OCI-LY3 (cell line): ENCODE measurements around the gene SSR1.
"Not testable (repeated sequence)": the region's sequence is repeated elsewhere in the genome, so short reads cannot be mapped to it uniquely, and the experiment has no call there.

ENCODE experiments used
- H2AFZ ChIP-seq: fragments of 200-600, 300-600 bp; shearing (Covaris generic); 2 replicates; pipeline ENCODE4 v1.6.0; 2014; ENCODE audit warnings: antibody characterized with exemption, low read depth, low read length
- H3K27ac ChIP-seq: fragments of 200-600, 300-600 bp; sonication (generic); 2 replicates; pipeline ENCODE4 v1.5.1; 2014; ENCODE audit warnings: mild to moderate bottlenecking, low read length, moderate library complexity, mixed read lengths
- H3K27me3 ChIP-seq: fragments of 200-600, 300-600 bp; sonication (generic); 2 replicates; pipeline ENCODE4 v1.6.1; 2014; ENCODE audit warnings: low read depth, low read length, mixed read lengths
- H3K36me3 ChIP-seq: fragments of 200-600, 300-600 bp; sonication (generic); replicated peaks from 2 replicates; pipeline ENCODE3; 2014; ENCODE audit warnings: low read depth, low read length, mixed read lengths
- H3K4me1 ChIP-seq: fragments of 300-600, 200-600 bp; sonication (generic); 2 replicates; pipeline ENCODE4 v1.6.1; 2014; ENCODE audit warnings: low read length, mixed read lengths
- H3K4me2 ChIP-seq: fragments of 200-600, 300-600 bp; sonication (generic); 2 replicates; pipeline ENCODE4 v1.6.1; 2014; ENCODE audit warnings: low read length, mixed read lengths
- H3K4me3 ChIP-seq: fragments of 300-600, 200-600 bp; sonication (generic); 2 replicates; pipeline ENCODE4 v1.5.1; 2014; ENCODE audit warnings: antibody characterized with exemption, mild to moderate bottlenecking, low read length, moderate library complexity
- H3K79me2 ChIP-seq: fragments of 300-600, 200-600 bp; shearing (Covaris generic); 2 replicates; pipeline ENCODE4 v1.6.1; 2014; ENCODE audit warnings: mild to moderate bottlenecking, low read length, mixed read lengths
- H3K9ac ChIP-seq: fragments of 300-600, 200-600 bp; shearing (Covaris generic); 2 replicates; pipeline ENCODE4 v1.6.0; 2014; ENCODE audit warnings: mild to moderate bottlenecking, low read length, moderate library complexity
- H3K9me3 ChIP-seq: fragments of 200-600, 300-600 bp; shearing (Covaris generic); 2 replicates; pipeline ENCODE4 v1.6.1; 2014; ENCODE audit warnings: low read length, mixed read lengths; ENCODE audit not compliant: insufficient read depth
- H4K20me1 ChIP-seq: fragments of 200-600, 300-600 bp; sonication (generic); 2 replicates; pipeline ENCODE4 v1.6.1; 2016; ENCODE audit warnings: low read length, mixed read lengths; ENCODE audit not compliant: insufficient read depth
- EZH2phosphoT487 ChIP-seq: fragments of 200-600 bp; shearing (Covaris generic); IDR thresholded peaks from 2 replicates; pipeline ENCODE4 v1.6.1; 2018; ENCODE audit warnings: antibody characterized with exemption, mixed run types, low read depth
- TF ChIP-seq, protein P1 (sequence below): fragments of 200-600, 300-600 bp; sonication (generic); IDR thresholded peaks from 2 replicates; pipeline ENCODE4 v1.5.1; 2014; ENCODE audit warnings: antibody characterized with exemption, low read length, low read depth

Gene SSR1

GRCh38 chr6:7268816-7269555 is 44.0 kb downstream of the SSR1 start:
- Histone ChIP-seq H2AFZ (no peak overlapping the region), H4K20me1 (no peaks in the 10 kb centered on the region), H3K4me3 (no peak overlapping the region), H3K79me2 (no peaks in the 10 kb centered on the region), H3K4me2 (no peak overlapping the region), H3K27ac (no peak overlapping the region), H3K27me3 (no peaks in the 10 kb centered on the region), H3K9me3 (no peaks in the 10 kb centered on the region), H3K4me1 (no peaks in the 10 kb centered on the region), H3K36me3 (no peaks in the 10 kb centered on the region), H3K9ac (no peak overlapping the region)
- TF ChIP-seq EZH2phosphoT487, result no peak

DNA sequence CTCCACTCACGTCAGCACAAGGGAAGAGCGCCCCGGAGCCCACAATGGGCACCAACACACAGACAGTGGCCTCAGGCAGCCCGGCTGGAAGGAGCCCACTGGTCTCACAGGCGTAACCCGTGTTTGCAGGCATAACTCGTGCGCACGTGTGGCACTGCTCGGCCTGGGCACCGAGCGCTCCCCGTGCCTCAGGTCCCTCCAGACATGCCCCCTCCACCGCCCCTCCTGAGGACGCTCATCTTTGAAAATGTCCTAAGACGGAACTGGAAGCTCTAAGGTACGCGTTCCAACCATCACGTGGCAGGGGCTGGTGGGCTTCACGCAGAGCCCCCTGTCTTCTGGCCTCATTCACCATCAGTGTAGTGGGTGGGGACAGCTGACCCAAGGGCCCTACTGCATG is 44.6 kb downstream of the SSR1 start:
- Histone ChIP-seq H3K27me3 (no peaks in the 10 kb centered on the region), H3K27ac (no peak overlapping the region)
- TF ChIP-seq EZH2phosphoT487, result no peak
- TF ChIP-seq, protein P1, sequence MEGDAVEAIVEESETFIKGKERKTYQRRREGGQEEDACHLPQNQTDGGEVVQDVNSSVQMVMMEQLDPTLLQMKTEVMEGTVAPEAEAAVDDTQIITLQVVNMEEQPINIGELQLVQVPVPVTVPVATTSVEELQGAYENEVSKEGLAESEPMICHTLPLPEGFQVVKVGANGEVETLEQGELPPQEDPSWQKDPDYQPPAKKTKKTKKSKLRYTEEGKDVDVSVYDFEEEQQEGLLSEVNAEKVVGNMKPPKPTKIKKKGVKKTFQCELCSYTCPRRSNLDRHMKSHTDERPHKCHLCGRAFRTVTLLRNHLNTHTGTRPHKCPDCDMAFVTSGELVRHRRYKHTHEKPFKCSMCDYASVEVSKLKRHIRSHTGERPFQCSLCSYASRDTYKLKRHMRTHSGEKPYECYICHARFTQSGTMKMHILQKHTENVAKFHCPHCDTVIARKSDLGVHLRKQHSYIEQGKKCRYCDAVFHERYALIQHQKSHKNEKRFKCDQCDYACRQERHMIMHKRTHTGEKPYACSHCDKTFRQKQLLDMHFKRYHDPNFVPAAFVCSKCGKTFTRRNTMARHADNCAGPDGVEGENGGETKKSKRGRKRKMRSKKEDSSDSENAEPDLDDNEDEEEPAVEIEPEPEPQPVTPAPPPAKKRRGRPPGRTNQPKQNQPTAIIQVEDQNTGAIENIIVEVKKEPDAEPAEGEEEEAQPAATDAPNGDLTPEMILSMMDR, result no peak

GRCh38 chr6:7267466-7268091 is 45.4 kb downstream of the SSR1 start:
- no peak overlapping the region for H3K27ac ChIP-seq
- H3K4me3 ChIP-seq, result no peak overlapping the region
- no peak overlapping the region for H3K9ac ChIP-seq
- no peaks in the 10 kb centered on the region for H3K79me2 ChIP-seq
- H3K27me3 ChIP-seq, result no peaks in the 10 kb centered on the region
- H3K9me3 ChIP-seq, result no peaks in the 10 kb centered on the region
- TF ChIP-seq EZH2phosphoT487, result no peak
- TF ChIP-seq, protein P1, result no peak
- H3K4me2 ChIP-seq, result no peak overlapping the region
- no peaks in the 10 kb centered on the region for H4K20me1 ChIP-seq
- H3K36me3 ChIP-seq, result no peaks in the 10 kb centered on the region
- no peaks in the 10 kb centered on the region for H3K4me1 ChIP-seq
- H2AFZ ChIP-seq, result no peak overlapping the region

More for the DNA sequence above, 44.6 kb downstream of the SSR1 start:
- Histone ChIP-seq H3K4me1 (no peaks in the 10 kb centered on the region), H4K20me1 (no peaks in the 10 kb centered on the region), H3K9me3 (no peaks in the 10 kb centered on the region), H2AFZ (no peak overlapping the region), H3K36me3 (no peaks in the 10 kb centered on the region), H3K4me3 (no peak overlapping the region), H3K9ac (no peak overlapping the region), H3K4me2 (no peak overlapping the region), H3K79me2 (no peaks in the 10 kb centered on the region)

DNA sequence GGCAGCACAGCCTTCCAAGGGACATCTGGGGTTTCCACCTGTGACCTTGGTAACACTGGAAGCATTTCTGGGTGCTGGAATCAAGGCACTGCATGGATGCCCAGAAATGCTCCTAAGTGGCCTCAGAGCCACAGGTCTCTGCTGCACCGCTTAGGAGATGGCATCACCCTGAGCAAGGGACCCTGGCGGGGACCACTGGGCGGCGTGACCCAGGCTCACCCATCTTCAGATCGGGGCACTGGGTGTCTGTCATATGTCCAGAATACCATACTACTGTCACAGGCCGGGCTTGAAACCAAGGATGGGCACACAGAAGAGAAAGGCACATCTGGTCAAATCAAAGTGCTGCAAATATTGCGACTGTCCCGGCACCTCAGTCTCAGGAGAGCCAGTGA is 45.9 kb downstream of the SSR1 start:
- no peak overlapping the region for H3K4me2 ChIP-seq
- H3K27ac ChIP-seq, result no peak overlapping the region
- H4K20me1 ChIP-seq, result no peaks in the 10 kb centered on the region
- H3K27me3 ChIP-seq, result no peaks in the 10 kb centered on the region
- H3K36me3 ChIP-seq, result no peaks in the 10 kb centered on the region
- no peak overlapping the region for H3K9ac ChIP-seq
- no peaks in the 10 kb centered on the region for H3K4me1 ChIP-seq
- no peaks in the 10 kb centered on the region for H3K79me2 ChIP-seq
- no peak overlapping the region for H3K4me3 ChIP-seq
- TF ChIP-seq, protein P1, result no peak
- no peak for TF ChIP-seq EZH2phosphoT487
- no peaks in the 10 kb centered on the region for H3K9me3 ChIP-seq
- no peak overlapping the region for H2AFZ ChIP-seq

DNA sequence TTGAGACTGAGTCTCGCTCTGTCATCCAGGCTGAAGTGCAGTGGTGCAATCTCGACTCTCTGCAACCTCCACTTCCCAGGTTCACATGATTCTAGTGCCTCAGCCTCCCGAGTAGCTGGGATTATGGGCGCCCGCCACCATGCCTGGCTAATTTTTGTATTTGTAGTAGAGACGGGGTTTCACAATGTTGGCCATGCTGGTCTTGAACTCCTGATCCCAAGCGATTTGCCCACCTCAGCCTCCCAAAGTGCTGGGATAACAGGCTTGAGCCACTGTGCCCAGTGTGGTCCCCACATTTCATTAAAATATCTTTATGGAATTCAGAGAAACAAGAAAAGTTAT is 47.6 kb downstream of the SSR1 start:
- not testable (repeated sequence) for H3K9ac ChIP-seq, H3K27me3 ChIP-seq, H3K4me3 ChIP-seq, H3K36me3 ChIP-seq, H2AFZ ChIP-seq, H4K20me1 ChIP-seq, H3K9me3 ChIP-seq, H3K27ac ChIP-seq, H3K79me2 ChIP-seq, H3K4me2 ChIP-seq, H3K4me1 ChIP-seq
